Measurements from ENCODE around the gene RASGRF2. TPM values are rescaled to one million over a fixed set of nuclear protein-coding genes. Genes with fewer than 3 reads are reported as not detected.

Gene RASGRF2
- total RNA-seq, 1 donor from 2014 or later, result 2.5 TPM

DNA sequence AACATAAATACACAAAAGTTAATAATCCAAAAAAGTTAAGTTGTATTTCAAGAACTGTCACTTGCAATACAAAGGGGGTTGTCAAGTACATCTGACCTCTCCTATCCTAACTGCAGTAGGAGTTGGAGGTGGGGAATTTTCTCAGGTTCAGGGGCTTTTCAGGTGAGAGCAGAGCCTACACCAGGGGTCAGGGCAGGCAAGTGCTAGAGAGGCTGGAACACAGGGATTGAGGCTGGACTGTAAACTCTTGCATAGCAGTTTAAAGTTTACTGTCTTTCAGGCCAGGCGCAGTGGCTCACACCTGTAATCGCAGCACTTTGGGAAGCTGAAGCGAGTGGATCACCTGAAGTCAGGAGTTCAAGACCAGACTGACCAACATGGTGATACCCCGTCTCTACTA is 25.4 kb upstream of the RASGRF2 start:
- Mint-ChIP-seq H3K4me3 (ENCODE audit: unreplicated experiment) (no peak overlapping the region), H3K9me3 (ENCODE audit: unreplicated experiment) (no peaks in the 10 kb centered on the region), H3K27ac (ENCODE audit: unreplicated experiment) (no peak overlapping the region), H3K4me1 (ENCODE audit: unreplicated experiment) (peaks cover 4% of the 10 kb centered on the region), H3K36me3 (ENCODE audit: low read depth, unreplicated experiment) (no peaks in the 10 kb centered on the region), H3K27me3 (ENCODE audit: unreplicated experiment) (peaks cover 3% of the 10 kb centered on the region)
- TF ChIP-seq, protein P1, sequence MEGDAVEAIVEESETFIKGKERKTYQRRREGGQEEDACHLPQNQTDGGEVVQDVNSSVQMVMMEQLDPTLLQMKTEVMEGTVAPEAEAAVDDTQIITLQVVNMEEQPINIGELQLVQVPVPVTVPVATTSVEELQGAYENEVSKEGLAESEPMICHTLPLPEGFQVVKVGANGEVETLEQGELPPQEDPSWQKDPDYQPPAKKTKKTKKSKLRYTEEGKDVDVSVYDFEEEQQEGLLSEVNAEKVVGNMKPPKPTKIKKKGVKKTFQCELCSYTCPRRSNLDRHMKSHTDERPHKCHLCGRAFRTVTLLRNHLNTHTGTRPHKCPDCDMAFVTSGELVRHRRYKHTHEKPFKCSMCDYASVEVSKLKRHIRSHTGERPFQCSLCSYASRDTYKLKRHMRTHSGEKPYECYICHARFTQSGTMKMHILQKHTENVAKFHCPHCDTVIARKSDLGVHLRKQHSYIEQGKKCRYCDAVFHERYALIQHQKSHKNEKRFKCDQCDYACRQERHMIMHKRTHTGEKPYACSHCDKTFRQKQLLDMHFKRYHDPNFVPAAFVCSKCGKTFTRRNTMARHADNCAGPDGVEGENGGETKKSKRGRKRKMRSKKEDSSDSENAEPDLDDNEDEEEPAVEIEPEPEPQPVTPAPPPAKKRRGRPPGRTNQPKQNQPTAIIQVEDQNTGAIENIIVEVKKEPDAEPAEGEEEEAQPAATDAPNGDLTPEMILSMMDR (IDR thresholded peaks at IDR 0.05; ENCODE audit: unreplicated experiment), result no peak
- DNase-seq (ENCODE audit: low spot score), result no peak

DNA sequence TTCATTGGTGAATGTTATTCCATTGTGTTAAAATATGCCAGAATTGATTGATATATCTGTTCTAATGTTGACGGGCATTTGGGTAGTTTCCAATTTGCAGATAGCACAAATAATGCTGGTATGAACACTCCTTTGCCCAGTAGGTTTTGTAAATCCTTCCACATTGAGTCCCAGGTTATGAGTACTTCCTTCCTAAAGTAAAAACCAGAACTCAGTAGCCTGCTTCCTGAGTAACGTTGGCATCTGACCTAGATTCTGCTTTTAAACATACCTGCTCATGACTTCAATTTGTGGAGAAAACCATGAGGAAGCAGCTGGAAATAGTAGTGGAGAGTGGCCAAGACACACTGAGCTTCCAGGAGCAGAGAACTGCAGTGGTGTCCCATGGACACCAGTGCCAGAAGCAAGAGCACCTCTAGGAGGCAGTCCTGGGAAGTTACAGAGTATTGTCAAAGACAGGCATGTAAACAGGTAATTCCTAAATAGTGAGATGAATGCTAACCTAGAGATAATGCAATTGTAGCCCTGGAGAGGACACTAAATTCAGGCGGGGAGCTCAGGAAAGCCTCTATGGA is 24.3 kb upstream of the RASGRF2 start:
- H3K36me3 Mint-ChIP-seq (ENCODE audit: low read depth, unreplicated experiment), result no peaks in the 10 kb centered on the region
- no peak for DNase-seq (ENCODE audit: low spot score)
- H3K9me3 Mint-ChIP-seq (ENCODE audit: unreplicated experiment), result no peaks in the 10 kb centered on the region
- no peak overlapping the region for H3K4me3 Mint-ChIP-seq (ENCODE audit: unreplicated experiment)
- peaks cover 7% of the 10 kb centered on the region for H3K4me1 Mint-ChIP-seq (ENCODE audit: unreplicated experiment)
- peaks cover 3% of the 10 kb centered on the region for H3K27me3 Mint-ChIP-seq (ENCODE audit: unreplicated experiment)
- TF ChIP-seq, protein P1 (IDR thresholded peaks at IDR 0.05; ENCODE audit: unreplicated experiment), result no peak
- no peak overlapping the region for H3K27ac Mint-ChIP-seq (ENCODE audit: unreplicated experiment)

DNA sequence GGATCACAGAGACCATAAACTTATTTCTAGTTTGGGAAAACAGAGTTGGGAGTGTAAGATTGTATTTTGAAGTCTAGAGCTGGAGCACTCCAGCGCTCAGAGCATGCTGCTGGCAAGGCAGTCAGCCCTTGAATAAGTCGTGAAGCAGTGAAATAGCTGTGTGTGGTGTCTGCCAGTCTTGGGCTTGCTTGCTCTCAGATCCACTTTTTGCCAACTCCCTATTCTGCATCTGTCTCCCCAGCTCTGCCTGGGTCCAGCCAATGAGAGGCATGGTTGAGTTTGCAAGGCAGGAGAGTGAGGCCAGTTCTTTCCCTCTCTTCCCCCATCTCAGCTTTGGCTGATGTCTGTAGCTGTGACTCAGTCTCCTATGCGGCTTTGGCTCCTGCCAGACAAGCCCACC is 23.3 kb upstream of the RASGRF2 start:
- no peak overlapping the region for H3K27ac Mint-ChIP-seq (ENCODE audit: unreplicated experiment)
- DNase-seq (ENCODE audit: low spot score), result no peak
- no peaks in the 10 kb centered on the region for H3K36me3 Mint-ChIP-seq (ENCODE audit: low read depth, unreplicated experiment)
- H3K4me3 Mint-ChIP-seq (ENCODE audit: unreplicated experiment), result no peak overlapping the region
- TF ChIP-seq, protein P1 (IDR thresholded peaks at IDR 0.05; ENCODE audit: unreplicated experiment), result no peak
- peaks cover 3% of the 10 kb centered on the region for H3K27me3 Mint-ChIP-seq (ENCODE audit: unreplicated experiment)
- H3K4me1 Mint-ChIP-seq (ENCODE audit: unreplicated experiment), result peaks cover 7% of the 10 kb centered on the region
- no peaks in the 10 kb centered on the region for H3K9me3 Mint-ChIP-seq (ENCODE audit: unreplicated experiment)

DNA sequence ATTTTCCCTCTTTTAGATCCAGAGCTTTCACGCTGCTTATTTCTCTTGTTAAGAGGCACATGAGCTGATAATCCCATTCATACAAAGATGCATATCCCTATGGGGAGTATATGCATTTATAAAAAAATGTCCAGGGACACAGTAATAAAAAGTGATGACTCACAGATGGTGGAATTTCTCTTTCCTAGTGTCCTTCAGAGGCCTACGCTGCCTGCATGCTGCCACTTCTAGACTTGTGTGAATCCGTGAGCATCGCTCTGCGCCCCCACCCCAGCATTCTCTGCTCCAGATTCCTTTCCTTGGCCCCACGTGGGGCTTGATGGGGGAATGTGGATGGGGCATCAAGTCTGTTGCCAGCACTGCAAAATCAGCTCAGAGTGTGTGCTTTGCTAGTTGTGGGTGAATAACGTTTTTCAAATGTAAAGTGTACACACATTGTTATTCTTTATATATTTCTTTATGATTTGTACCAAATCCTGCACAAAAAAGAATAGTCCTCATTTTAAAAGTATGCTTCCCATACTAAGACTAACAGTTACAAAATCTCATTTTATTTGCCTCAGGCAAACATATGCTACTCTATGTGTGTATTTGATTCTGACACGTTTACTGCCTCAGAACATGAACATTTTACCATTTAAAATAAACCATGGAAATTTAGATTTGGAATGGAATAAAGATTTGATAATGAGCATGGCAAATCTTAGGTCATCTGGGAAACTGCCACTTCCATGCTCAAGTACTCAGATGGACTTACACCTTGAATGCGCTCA is 22.4 kb upstream of the RASGRF2 start:
- Mint-ChIP-seq H3K27ac (ENCODE audit: unreplicated experiment) (no peak overlapping the region), H3K4me1 (ENCODE audit: unreplicated experiment) (peaks cover 7% of the 10 kb centered on the region), H3K4me3 (ENCODE audit: unreplicated experiment) (no peak overlapping the region), H3K9me3 (ENCODE audit: unreplicated experiment) (no peaks in the 10 kb centered on the region), H3K27me3 (ENCODE audit: unreplicated experiment) (peaks cover 3% of the 10 kb centered on the region), H3K36me3 (ENCODE audit: low read depth, unreplicated experiment) (no peaks in the 10 kb centered on the region)
- DNase-seq (ENCODE audit: low spot score), result no peak
- TF ChIP-seq, protein P1 (IDR thresholded peaks at IDR 0.05; ENCODE audit: unreplicated experiment), result no peak

DNA sequence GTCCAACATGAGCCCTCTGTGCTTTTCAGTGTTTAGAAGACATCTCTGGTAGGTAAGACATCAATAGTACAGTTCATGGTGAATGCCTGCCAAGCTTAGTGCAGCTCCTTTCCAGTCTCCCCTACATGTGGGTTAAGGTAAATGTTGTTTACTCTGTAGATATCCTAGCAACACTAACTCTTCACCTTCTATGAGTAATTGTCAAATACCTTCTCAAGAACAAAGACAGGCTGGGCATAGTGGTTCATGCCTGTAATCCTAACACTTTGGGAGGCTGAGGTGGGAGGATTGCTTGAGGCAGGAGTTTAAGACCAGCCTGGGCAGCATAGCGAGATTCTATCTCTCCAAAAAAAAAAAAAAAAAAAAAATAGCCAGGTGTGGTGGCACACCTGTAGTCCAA is 18.7 kb upstream of the RASGRF2 start:
- H3K4me1 Mint-ChIP-seq (ENCODE audit: unreplicated experiment), result peaks cover 3% of the 10 kb centered on the region
- no peaks in the 10 kb centered on the region for H3K36me3 Mint-ChIP-seq (ENCODE audit: low read depth, unreplicated experiment)
- TF ChIP-seq, protein P1 (IDR thresholded peaks at IDR 0.05; ENCODE audit: unreplicated experiment), result no peak
- no peaks in the 10 kb centered on the region for H3K9me3 Mint-ChIP-seq (ENCODE audit: unreplicated experiment)
- no peak overlapping the region for H3K27ac Mint-ChIP-seq (ENCODE audit: unreplicated experiment)
- H3K4me3 Mint-ChIP-seq (ENCODE audit: unreplicated experiment), result no peak overlapping the region
- peaks cover 3% of the 10 kb centered on the region for H3K27me3 Mint-ChIP-seq (ENCODE audit: unreplicated experiment)
- no peak for DNase-seq (ENCODE audit: low spot score)
